K562 (cell line): ENCODE data around the gene SHROOM3. TPM values are rescaled to one million over a fixed set of nuclear protein-coding genes. Genes with fewer than 3 reads are reported as not detected.

Experiments
- ATAC-seq: fragments of 200-7000 bp; cut with Tn5 transposase; 3 replicates; pipeline ENCODE4 v1.9.1; 2020; ENCODE audit warnings: moderate library complexity
- BruUV-seq: library from RNA; stranded (reverse); fragments of 400-500 nt; replicated peaks from 2 replicates; lab custom pipeline; 2021; lab: Mats Ljungman, UMichigan
- CTCF ChIA-PET: fragments of 300-600 bp; formaldehyde crosslinking; extraction: SDS; loops from one replicate; lab custom pipeline; 2021; ENCODE audit warnings: low intra/inter-chr PET ratio; lab: Yijun Ruan, JAX
- POLR2A ChIA-PET: fragments of 300-600, 350-650 bp; sonication (Branson Sonifier 250); formaldehyde crosslinking; extraction: SDS; loops from one replicate; lab custom pipeline; 2021; ENCODE audit warnings: antibody characterized with exemption, inconsistent platforms; lab: Yijun Ruan, JAX
- DNase-seq, 4 experiments: peaks; one replicate each; pipeline versions ENCODE4 v3.0.0 to v3.0.0-alpha.2; 2011 to 2018; ENCODE audit warnings: low spot score in 3 of 4, mixed read lengths in 3 of 4; ENCODE audit errors: extremely low read depth in 1 of 4
- FAIRE-seq: peaks from 2 replicates; lab custom pipeline; 2011; peaks lifted over from hg19 to GRCh38; lab: Jason Lieb, UNC
- H2AFZ ChIP-seq: 2 replicates; pipeline ENCODE4 v1.6.0; 2011; ENCODE audit warnings: low read depth, low read length, control low read depth, inconsistent platforms
- H3K27ac ChIP-seq: fragments of 200-600 bp; 3 replicates; pipeline ENCODE4 v1.8.0; 2011; ENCODE audit warnings: low read depth, mild to moderate bottlenecking, control low read depth, inconsistent platforms, low read length, moderate library complexity, mixed read lengths; ENCODE audit errors: extremely low read depth
- H3K27me3 ChIP-seq, 2 experiments: fragments of 300-600 bp in 1 of 2; 2 replicates in 1 of 2; 3 replicates in 1 of 2; pipeline versions ENCODE4 v1.6.0 to v1.8.0; 2011; ENCODE audit warnings: inconsistent platforms in 2 of 2, low read length in 2 of 2, mild to moderate bottlenecking in 1 of 2, mixed read lengths in 1 of 2, moderate library complexity in 1 of 2; ENCODE audit not compliant: control insufficient read depth in 2 of 2, insufficient read depth in 2 of 2
- H3K36me3 ChIP-seq: fragments of 300-600 bp; 3 replicates; pipeline ENCODE4 v1.8.0; 2011; ENCODE audit warnings: mild to moderate bottlenecking, low read length, inconsistent platforms; ENCODE audit not compliant: control insufficient read depth, insufficient read depth
- H3K4me1 ChIP-seq, 2 experiments: fragments of 200-600 bp in 1 of 2; replicated peaks in 1 of 2; 2 replicates in 1 of 2; 3 replicates in 1 of 2; pipeline versions ENCODE4 v1.5.1 to v1.8.0; 2011; ENCODE audit warnings: inconsistent platforms in 2 of 2, low read length in 2 of 2, mild to moderate bottlenecking in 1 of 2, mixed read lengths in 1 of 2, moderate library complexity in 1 of 2; ENCODE audit not compliant: control insufficient read depth in 2 of 2, insufficient read depth in 2 of 2
- H3K4me2 ChIP-seq: 2 replicates; pipeline ENCODE4 v1.6.1; 2011; ENCODE audit warnings: low read length, control low read depth, inconsistent platforms, mixed read lengths; ENCODE audit not compliant: insufficient read depth
- H3K4me3 ChIP-seq: fragments of 200-600 bp; sonication (generic), shearing (Covaris generic); 2 replicates; pipeline ENCODE4 v1.5.1; 2016; ENCODE audit warnings: control low read depth, inconsistent platforms
- H3K79me2 ChIP-seq: fragments of 200-600 bp; 3 replicates; pipeline ENCODE4 v1.8.0; 2011; ENCODE audit warnings: low read length, inconsistent platforms; ENCODE audit not compliant: control insufficient read depth, insufficient read depth
- H3K9ac ChIP-seq, 2 experiments: 2 replicates each; pipeline versions ENCODE4 v1.6.0 to v1.6.1; 2011; ENCODE audit warnings: low read depth in 2 of 2, low read length in 2 of 2, control low read depth in 1 of 2, inconsistent platforms in 1 of 2, mild to moderate bottlenecking in 1 of 2, mixed read lengths in 1 of 2; ENCODE audit not compliant: insufficient read depth in 1 of 2
- H3K9me1 ChIP-seq: one replicate; pipeline ENCODE4 v1.6.0; 2011; ENCODE audit warnings: inconsistent platforms, mild to moderate bottlenecking, low read length, moderate library complexity; ENCODE audit not compliant: control insufficient read depth, insufficient read depth
- H3K9me3 ChIP-seq: replicated peaks from 2 replicates; pipeline ENCODE4 v1.5.1; 2011; ENCODE audit warnings: low read depth, low read length, inconsistent platforms; ENCODE audit not compliant: control insufficient read depth, insufficient read depth
- H4K20me1 ChIP-seq: replicated peaks from 2 replicates; pipeline ENCODE4 v1.6.1; 2011; ENCODE audit warnings: low read length, inconsistent platforms, mixed read lengths; ENCODE audit not compliant: control insufficient read depth, insufficient read depth
- ATF1 ChIP-seq, 2 experiments: fragments of 450-650 bp in 1 of 2; IDR thresholded peaks; 2 replicates each; pipeline ENCODE4 v1.6.1; 2016; ENCODE audit warnings: missing compliant biosample characterization in 1 of 2, missing genetic modification characterization in 1 of 2
- DNMT1 ChIP-seq: fragments of 450-650 bp; IDR thresholded peaks from 2 replicates; pipeline ENCODE4 v1.6.1; 2016; ENCODE audit warnings: antibody characterized with exemption, mild to moderate bottlenecking
- DPF2 ChIP-seq: fragments of 450-650 bp; IDR thresholded peaks from 2 replicates; pipeline ENCODE4 v1.6.1; 2016
- POLR2B ChIP-seq: fragments of 450-650 bp; IDR thresholded peaks from 2 replicates; pipeline ENCODE4 v1.6.1; 2018; ENCODE audit warnings: low read depth; ENCODE audit not compliant: partially characterized antibody
- SIN3B ChIP-seq: fragments of 450-650 bp; IDR thresholded peaks from 2 replicates; pipeline ENCODE4 v1.6.1; 2017; ENCODE audit warnings: low read depth, mild to moderate bottlenecking, moderate library complexity
- SRSF3 ChIP-seq: fragments of 200-400 bp; formaldehyde crosslinking; IDR thresholded peaks from 2 replicates; pipeline ENCODE4 v1.6.1; 2016; ENCODE audit warnings: mild to moderate bottlenecking, low read length, moderate library complexity; ENCODE audit not compliant: insufficient read depth
- TBL1XR1 ChIP-seq, 2 experiments: IDR thresholded peaks; 2 replicates each; pipeline ENCODE4 v1.6.1; 2012; ENCODE audit warnings: improper control_type of control experiment in 2 of 2, low read length in 2 of 2, mild to moderate bottlenecking in 1 of 2
- ZBTB17 ChIP-seq: fragments of 450-650 bp; formaldehyde crosslinking; IDR thresholded peaks from 2 replicates; pipeline ENCODE4 v1.4.0; 2020; ENCODE audit warnings: mild to moderate bottlenecking
- ZNF140 ChIP-seq: fragments of 250-450 bp; sonication (Bioruptor Pico); IDR thresholded peaks from 2 replicates; pipeline ENCODE4 v1.8.0; 2021; ENCODE audit warnings: moderate library complexity, mild to moderate bottlenecking, inconsistent platforms
- ZNF717 ChIP-seq: fragments of 250-450 bp; sonication (Bioruptor Pico); IDR thresholded peaks from 2 replicates; pipeline ENCODE4 v1.5.0; 2021
- WGBS: fragments of 100-300 bp; shearing (Covaris generic); methylation state at CpG from one replicate; pipeline ENCODE4 v1.1.6; 2016; ENCODE audit warnings: low coverage, mixed read lengths; ENCODE audit not compliant: insufficient coverage; ENCODE audit errors: missing lambda C conversion rate; 5-methylcytosine and 5-hydroxymethylcytosine counted together
- in situ Hi-C: fragments of 300-500 bp; cut with MboI; formaldehyde crosslinking; loops from 4 replicates; pipeline ENCODE4 v1.15.0; 2018; ENCODE audit warnings: inconsistent platforms, mixed read lengths
- intact Hi-C: fragments of 100-400 bp; cut with micrococcal nuclease; formaldehyde crosslinking; loops from 2 replicates; pipeline ENCODE4 v1.14.2; 2022
- polyA plus RNA-seq, 8 experiments: library from polyadenylated mRNA; depleted of rRNA in 4 of 8; stranded (reverse) in 5 of 8; unstranded in 3 of 8; fragments of >200 nt; fragmentation: Nextera tagmentation in 2 of 8; fragmentation: Illumina TruSeq in 1 of 8; extraction: Ambion mirVana in 2 of 8; extraction: Trizol in 1 of 8; gene quantifications; 2 replicates each; pipeline versions ENCODE4 v1.2.1 to v1.2.3, GENCODE V29; 2011 to 2014; ENCODE audit warnings: inconsistent platforms in 1 of 8, missing spikeins in 1 of 8
- total RNA-seq, 7 experiments: library from RNA; depleted of rRNA in 6 of 7; stranded (reverse); fragments of >200 nt in 6 of 7; fragmentation: Illumina TruSeq in 2 of 7; extraction: Trizol in 2 of 7; gene quantifications; 2 replicates each; pipeline versions ENCODE4 v1.2.1 to v1.2.3, GENCODE V29; 2011 to 2021; ENCODE audit warnings: low replicate concordance in 1 of 7
- TF ChIP-seq, protein P1 (sequence below): fragments of 250-450 bp; sonication (Bioruptor Pico); IDR thresholded peaks from 2 replicates; pipeline ENCODE4 v1.4.0; 2020; ENCODE audit warnings: mild to moderate bottlenecking, moderate library complexity, borderline replicate concordance
- TF ChIP-seq, protein P2 (sequence below): fragments of 250-450 bp; sonication (Bioruptor Pico); IDR thresholded peaks from 2 replicates; pipeline ENCODE4 v1.9.0; 2021; ENCODE audit warnings: mild to moderate bottlenecking, inconsistent platforms
- TF ChIP-seq, protein P3 (sequence below): fragments of 200-800 bp; sonication (Bioruptor generic); IDR thresholded peaks from 2 replicates; pipeline ENCODE4 v1.6.1; 2017; ENCODE audit warnings: missing genetic modification characterization, missing compliant biosample characterization

Gene SHROOM3
- total and polyA plus RNA-seq, 9 of the 15 experiments (the other 6 are each of a cell fraction or from before 2014, with no cell fraction given), result 0.01 to 0.07 TPM; not detected in 7

DNA sequence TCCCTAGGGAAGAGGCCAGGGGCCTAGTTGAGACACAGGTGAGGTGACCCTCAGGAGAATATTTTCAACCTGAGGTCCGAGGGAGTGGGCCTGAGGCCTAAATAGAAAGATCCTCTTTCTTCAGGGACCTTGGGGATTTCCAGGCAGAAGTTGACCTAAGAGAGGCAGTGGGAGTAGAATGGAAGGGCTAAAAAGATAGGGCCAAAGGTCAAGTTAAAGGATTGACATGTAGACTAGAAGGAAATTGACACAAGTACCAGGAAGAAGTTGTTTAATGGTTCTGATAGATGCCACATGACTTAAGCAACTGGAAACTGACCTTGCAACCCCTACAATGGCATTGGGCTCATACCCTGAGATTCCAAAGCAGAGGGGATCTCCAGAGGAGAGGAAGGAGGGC is 76.9 kb downstream of the SHROOM3 start:
- CTCF ChIA-PET, result interaction anchor here (1.1 kb wide), 1 partner anchor 532 kb away, joined by 3 read pairs; no protein-coding TSS in a partner anchor
- H3K9me1 ChIP-seq, result no peaks in the 10 kb centered on the region
- no peaks in the 10 kb centered on the region for H3K4me1 ChIP-seq
- DNase-seq (no peak), ATAC-seq (no peak), FAIRE-seq (no peak)
- no peaks in the 10 kb centered on the region; a peak in 1 of 5 replicates for H3K27me3 ChIP-seq
- H3K27ac ChIP-seq, result no peak overlapping the region
- H2AFZ ChIP-seq, result no peak overlapping the region
- no peak overlapping the region for H3K9ac ChIP-seq
- no TSS peak for BruUV-seq
- POLR2A ChIA-PET, result no interaction called here
- H3K36me3 ChIP-seq, result no peaks in the 10 kb centered on the region
- no peaks in the 10 kb centered on the region for H3K79me2 ChIP-seq
- in situ Hi-C loops, result loop anchor here (5.0 to 10.0 kb wide), 2 partner anchors 235 to 533 kb away; no protein-coding TSS in a partner anchor
- WGBS, result 7% methylated on average over 1 of the region's 1 CpG
- no peak overlapping the region for H3K4me3 ChIP-seq
- no peak overlapping the region for H3K4me2 ChIP-seq
- no peaks in the 10 kb centered on the region for H3K9me3 ChIP-seq
- intact Hi-C loops, result loop anchor here (1.0 to 10.0 kb wide), 4 partner anchors 236 to 690 kb away; no protein-coding TSS in a partner anchor
- no peaks in the 10 kb centered on the region for H4K20me1 ChIP-seq
- TF ChIP-seq POLR2B (no peak), ZNF140 (CRISPR knock-in tag) (no peak), SIN3B (no peak), ZBTB17 (no peak), SRSF3 (no peak), TBL1XR1 (IDR thresholded peaks at IDR 0.05; ENCODE audit: low read length in 2 of 2) (no peak), ATF1 (CRISPR knock-in tag; IDR thresholded peaks at IDR 0.05) (no peak), ATF1 (tag; IDR thresholded peaks at IDR 0.05) (no peak), DPF2 (no peak), ZNF717 (CRISPR knock-in tag) (no peak), DNMT1 (no peak)
- TF ChIP-seq, protein P1, sequence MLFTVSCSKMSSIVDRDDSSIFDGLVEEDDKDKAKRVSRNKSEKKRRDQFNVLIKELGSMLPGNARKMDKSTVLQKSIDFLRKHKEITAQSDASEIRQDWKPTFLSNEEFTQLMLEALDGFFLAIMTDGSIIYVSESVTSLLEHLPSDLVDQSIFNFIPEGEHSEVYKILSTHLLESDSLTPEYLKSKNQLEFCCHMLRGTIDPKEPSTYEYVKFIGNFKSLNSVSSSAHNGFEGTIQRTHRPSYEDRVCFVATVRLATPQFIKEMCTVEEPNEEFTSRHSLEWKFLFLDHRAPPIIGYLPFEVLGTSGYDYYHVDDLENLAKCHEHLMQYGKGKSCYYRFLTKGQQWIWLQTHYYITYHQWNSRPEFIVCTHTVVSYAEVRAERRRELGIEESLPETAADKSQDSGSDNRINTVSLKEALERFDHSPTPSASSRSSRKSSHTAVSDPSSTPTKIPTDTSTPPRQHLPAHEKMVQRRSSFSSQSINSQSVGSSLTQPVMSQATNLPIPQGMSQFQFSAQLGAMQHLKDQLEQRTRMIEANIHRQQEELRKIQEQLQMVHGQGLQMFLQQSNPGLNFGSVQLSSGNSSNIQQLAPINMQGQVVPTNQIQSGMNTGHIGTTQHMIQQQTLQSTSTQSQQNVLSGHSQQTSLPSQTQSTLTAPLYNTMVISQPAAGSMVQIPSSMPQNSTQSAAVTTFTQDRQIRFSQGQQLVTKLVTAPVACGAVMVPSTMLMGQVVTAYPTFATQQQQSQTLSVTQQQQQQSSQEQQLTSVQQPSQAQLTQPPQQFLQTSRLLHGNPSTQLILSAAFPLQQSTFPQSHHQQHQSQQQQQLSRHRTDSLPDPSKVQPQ (CRISPR knock-in tag), result no peak
- TF ChIP-seq, protein P2, sequence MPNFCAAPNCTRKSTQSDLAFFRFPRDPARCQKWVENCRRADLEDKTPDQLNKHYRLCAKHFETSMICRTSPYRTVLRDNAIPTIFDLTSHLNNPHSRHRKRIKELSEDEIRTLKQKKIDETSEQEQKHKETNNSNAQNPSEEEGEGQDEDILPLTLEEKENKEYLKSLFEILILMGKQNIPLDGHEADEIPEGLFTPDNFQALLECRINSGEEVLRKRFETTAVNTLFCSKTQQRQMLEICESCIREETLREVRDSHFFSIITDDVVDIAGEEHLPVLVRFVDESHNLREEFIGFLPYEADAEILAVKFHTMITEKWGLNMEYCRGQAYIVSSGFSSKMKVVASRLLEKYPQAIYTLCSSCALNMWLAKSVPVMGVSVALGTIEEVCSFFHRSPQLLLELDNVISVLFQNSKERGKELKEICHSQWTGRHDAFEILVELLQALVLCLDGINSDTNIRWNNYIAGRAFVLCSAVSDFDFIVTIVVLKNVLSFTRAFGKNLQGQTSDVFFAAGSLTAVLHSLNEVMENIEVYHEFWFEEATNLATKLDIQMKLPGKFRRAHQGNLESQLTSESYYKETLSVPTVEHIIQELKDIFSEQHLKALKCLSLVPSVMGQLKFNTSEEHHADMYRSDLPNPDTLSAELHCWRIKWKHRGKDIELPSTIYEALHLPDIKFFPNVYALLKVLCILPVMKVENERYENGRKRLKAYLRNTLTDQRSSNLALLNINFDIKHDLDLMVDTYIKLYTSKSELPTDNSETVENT (CRISPR knock-in tag), result no peak
- TF ChIP-seq, protein P3, sequence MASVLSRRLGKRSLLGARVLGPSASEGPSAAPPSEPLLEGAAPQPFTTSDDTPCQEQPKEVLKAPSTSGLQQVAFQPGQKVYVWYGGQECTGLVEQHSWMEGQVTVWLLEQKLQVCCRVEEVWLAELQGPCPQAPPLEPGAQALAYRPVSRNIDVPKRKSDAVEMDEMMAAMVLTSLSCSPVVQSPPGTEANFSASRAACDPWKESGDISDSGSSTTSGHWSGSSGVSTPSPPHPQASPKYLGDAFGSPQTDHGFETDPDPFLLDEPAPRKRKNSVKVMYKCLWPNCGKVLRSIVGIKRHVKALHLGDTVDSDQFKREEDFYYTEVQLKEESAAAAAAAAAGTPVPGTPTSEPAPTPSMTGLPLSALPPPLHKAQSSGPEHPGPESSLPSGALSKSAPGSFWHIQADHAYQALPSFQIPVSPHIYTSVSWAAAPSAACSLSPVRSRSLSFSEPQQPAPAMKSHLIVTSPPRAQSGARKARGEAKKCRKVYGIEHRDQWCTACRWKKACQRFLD (CRISPR knock-in tag), result no peak
